Stimulated activated CD8-positive, alpha-beta memory T cell treated with anti-CD3 and anti-CD28 coated beads, Interleukin-15, amount 100 ng/mL, for 24 hours (primary cell): Measurements from ENCODE around the gene COL20A1.
"Not testable (repeated sequence)": the region's sequence is repeated elsewhere in the genome, so short reads cannot be mapped to it uniquely, and the experiment has no call there.

Experiments used
- DNase-seq: peaks from one replicate; pipeline ENCODE4 v3.0.0-alpha.2; 2020; ENCODE audit warnings: low read depth

Gene COL20A1

DNA sequence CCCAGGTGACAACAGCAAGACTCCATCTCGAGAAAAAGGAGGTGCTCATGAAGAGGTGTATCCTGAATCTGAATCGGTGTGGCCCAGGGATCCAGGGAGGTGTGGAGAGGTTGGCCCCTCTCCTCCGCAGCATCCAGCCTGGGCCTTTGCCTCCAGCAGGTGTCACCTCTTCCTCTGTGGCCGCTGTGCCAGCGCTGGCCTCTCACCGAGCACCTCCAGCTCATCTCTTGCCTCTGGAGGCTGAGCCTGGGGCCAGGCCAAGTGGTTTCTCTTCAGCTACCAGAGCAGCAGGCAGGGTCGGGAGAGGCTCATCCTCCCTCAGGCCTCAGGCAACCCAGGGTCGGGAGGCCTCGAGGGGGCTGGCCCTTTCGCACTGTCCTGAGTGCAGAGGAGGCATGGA, 1.2 kb upstream of the COL20A1 start:
- DNase-seq = no peak

DNA sequence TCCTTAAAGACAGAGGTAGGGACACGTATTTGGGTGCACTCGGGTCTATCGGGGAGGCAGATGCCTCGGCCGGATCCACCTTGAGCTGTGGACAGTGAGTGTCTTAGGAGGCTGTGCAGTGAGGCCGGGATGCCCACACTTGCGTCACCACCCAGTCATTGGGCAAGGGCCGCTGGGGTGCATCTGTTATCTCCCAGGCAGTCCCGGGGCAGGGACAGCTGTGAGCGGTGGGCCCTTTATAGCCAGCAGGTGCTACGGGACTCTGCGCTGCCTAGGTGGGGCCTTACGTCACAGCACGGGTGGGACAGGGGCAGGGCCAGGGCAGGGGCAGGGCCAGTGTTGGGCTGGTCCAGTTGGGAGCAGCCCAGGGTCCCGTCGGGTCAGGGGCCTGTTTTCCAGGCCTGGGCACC, 689 bp upstream of the COL20A1 start:
- no peak for DNase-seq

DNA sequence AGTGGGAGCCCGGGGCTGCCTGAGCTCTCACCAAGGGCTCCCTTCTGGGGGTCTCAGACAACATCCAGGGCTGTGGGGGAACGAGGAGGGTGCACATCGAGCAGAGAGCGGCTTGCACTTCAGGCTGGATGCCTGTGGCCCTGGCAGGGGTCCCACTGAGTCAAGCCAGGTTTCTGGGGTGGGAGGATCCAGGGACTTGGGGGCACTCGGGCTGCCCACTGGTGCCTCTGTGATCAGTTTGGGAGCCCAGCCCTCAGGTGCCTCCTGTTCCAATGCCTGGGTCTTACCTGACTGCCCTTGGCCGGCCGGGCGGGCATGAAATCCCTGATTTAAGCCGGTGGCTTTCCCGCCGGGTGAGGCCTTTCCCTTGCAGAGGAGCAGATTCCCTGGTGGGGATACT, 470 bp downstream of the COL20A1 start:
- DNase-seq = no peak

DNA sequence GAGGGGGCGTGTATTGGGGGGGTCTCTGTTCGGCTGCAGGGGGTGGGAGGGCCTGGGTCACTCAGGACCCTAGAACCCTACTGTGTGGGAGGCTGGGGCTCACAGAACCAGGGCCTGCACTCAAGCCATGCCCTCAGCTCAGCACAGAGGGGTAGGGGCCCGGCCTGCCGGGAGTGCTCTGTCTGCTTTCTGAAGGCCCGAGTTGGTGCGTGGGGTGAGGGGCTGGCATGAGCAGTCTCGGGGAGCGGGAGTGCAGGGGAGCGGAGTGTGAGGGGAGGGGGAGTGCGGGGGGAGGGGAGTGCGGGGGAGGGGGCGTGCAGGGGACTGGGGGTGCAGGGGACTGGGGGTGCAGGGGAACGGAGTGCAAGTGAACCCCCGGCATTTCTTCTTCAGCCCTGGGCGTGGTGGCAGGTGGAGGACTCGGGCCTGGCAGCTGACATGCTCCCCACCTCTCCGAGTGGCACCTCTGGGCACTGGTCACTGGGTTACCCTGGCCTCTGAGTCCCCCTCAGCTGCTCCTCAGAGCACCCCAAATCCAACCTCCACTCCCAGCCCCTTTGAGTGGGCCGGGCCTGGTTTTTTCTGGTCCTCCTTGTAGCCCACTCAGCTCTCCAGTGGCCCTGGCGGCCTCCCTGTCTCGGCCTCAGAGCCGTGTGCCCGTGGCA, 1.0 kb downstream of the COL20A1 start:
- no peak for DNase-seq

DNA sequence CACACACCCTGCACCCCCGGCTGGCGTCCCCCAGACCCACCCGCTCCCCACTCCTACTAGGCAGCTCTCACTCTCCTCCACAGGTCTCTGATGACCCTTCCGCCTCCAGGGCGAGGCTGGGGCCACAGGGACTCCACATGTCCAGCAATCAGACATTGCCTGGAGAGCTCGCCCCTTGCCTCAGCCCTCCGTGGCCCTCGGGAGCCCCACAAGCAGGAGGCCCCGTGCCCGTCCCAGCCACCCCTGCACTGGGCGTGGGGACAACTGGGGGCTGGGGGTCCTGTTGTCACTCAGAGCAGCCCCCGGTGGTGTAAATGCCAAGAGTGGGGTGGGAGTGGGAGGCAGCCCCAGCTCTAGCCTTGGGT, 1.5 kb downstream of the COL20A1 start:
- no peak for DNase-seq

DNA sequence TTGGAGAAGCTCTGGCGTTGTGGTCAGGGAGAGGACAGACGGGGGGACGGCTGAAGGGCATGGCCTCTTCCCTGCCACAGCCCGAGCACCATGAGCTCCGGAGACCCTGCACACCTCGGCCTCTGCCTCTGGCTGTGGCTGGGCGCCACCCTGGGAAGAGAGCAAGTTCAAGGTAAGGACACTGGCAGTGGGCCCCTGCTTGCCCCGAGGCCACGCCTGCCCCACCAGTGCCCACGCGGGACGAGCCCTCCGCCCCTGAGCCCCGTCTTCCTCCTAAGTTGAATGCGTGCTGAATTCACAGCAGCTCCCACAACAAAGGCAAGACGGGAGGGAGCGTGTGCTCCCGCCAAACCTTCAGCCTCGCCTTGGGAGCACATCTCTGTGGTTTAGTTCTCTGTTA, 2.0 kb downstream of the COL20A1 start:
- DNase-seq = no peak

DNA sequence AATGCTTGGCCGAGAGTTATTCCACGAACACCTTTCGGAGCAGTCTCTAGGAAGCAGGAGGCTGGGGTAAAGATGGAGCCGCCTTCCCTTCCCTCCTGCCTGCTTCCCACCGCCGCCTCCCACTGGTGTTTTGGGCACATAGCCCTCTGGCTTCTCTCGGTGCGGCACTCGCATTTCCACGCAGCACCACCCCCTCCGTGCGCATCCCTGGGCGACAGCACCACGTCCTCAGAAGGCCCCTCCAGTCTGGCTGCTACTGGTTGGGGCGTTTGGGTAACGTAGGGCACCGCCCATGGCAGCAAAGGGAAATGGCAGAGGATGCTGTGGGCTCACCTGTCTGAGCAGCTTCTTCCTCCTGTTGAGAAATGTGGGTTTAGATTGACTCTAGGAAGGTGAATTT, 2.4 kb downstream of the COL20A1 start:
- no peak for DNase-seq

DNA sequence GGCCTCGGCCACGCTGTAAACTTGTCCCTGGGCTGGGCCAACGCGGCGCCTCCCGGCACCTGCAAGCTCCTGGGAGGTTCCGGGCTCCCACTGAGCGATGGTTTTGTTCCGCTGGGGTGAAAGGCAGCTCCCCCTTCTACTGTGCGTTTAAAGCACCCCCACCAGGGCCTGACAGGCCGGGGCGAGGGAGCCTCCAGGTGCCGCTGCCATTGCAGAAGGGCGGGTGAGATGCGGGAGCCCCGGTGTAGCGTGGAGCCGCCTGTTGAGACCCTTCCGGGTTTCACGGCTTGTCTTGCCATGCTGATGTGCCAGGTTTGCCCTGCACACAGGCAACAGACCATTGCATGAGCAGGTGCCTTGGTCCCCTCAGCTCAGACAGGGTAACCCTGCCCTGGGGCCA, 2.9 kb downstream of the COL20A1 start:
- DNase-seq = no peak

DNA sequence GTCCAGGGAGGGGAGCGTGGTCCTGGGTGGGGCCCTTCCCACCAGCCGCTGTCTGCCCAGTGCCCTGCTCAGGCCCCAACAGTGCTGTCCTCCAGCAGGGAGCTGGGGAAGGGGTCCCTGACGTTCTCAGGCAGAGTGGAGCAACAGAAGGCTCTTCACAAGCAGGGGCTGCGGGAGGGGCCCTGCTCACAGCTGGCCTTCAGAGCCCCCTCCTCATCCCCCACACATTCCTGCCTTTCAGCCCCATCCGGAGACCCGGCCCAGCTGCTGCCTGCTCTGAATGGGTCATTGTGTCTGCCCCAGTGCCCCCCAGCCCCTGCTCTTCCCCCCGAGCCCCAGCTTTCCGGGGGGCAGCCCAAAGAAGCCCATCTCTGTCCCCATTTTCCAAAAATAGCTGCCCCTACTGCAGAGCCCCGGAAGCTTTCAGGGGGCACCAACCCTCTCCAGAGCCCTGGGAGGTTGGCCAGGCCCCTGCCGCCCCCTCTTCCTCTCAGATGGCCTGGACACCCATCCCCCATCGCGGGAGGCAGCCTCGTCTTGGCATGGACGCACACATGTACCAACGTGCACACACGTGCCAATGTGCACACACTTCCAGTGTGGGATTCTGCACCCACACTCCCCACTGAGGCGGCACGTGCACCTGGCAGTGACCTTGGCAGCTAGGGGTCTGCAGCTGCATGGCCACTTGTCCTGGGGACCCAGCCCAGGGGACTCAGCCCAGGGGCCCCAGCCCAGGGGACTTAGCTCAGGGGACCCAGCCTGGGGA, 3.7 kb downstream of the COL20A1 start:
- DNase-seq = no peak

DNA sequence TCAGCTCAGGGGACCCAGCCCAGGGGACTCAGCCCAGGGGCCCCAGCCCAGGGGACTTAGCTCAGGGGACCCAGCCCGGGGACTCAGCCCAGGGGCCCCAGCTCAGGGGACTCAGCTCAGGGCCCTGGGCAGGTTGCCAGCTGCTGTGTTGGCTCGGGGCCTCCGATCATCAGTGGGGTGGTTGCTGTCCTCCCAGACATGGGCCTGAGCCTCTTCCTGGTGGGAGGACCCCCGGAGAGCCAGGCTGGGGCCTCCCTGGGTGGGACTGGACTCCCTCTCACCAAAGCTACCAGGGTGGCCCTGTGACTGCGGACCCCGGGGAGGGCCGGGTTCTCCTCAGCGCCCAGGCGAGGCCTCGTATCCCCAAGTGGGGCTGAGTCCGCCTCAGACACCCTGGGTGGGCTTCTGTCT, 4.4 kb downstream of the COL20A1 start:
- no peak for DNase-seq

DNA sequence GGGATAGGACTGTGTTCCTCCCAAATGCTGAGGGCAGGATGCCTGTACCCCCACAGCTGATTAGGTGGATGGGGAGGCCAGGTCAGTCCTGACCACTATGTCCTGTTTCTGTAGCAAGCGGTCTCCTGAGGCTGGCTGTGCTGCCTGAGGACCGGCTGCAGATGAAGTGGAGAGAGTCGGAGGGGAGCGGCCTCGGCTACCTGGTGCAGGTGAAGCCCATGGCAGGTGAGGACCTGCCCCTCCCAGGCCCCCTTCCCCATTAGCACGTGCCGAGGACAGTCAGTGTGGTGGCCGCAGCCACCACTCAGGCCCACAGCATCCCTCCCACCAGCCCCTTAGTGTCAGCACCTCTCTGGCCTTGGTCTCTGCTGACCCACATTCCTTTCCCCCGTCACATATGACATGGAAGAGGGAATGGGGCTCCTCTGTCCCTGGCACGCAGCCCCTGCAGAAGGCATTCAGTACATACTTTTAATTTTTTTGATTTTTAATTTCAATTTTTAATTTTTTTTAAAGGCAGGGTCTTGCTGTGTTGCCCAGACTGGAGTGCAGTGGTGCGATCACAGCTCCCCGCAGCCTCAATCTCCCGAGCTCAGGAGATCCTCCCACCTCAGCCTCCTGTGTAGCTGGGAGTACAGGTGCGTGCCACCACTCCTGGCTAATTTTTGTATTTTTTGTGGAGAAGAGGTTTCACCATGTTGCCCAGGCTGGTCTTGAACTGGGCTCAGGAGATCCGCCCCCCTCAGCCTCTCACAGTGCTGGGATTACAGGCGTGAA, 5.0 kb downstream of the COL20A1 start:
- no peak for DNase-seq

DNA sequence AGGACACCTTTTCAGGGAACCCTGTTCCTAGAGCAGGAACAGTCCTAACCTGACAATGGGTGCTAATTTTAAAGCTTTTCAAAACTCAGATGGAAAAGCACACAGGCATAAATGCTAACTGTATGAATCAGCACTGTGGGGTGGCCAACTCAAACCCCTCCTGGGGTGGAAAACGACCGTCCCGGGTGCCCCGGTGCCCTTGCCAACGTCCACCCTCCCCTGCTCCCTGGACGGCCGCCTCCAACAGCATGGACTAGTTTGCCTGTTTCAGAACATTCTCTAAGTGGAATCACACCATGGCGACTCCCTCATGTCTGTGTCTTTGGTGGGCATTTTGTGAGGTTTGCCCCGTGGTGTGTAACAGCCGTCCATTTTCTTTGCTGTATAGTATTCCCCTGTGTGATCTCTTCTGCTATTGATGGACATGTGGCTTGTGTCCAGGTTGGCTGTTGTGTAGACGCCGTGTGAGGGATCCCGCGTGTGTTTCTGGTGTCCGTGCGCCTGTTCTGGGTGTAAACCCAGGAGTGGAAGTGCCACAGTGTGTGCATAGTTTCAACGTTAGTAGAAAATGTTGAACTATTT, 5.8 kb downstream of the COL20A1 start:
- no peak for DNase-seq

DNA sequence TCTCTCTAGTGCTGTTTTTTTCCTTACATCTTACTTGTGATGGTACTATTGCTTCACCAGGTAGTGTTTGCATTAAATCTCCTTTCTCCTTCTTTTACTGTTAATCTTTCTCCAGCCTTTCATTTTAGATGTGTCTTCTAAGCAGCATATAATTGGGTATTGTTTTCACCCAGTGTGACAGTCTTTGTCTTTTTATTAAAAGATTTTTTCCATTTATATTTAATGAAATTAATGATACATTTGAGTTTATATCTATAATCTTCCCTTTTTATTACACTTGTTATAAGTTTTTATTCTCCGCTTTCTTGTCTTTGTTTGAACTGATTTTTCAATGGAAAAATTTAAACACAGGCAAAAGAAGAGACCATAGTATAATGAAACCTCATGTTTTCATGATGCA, 8.7 kb downstream of the COL20A1 start:
- DNase-seq = no peak

DNA sequence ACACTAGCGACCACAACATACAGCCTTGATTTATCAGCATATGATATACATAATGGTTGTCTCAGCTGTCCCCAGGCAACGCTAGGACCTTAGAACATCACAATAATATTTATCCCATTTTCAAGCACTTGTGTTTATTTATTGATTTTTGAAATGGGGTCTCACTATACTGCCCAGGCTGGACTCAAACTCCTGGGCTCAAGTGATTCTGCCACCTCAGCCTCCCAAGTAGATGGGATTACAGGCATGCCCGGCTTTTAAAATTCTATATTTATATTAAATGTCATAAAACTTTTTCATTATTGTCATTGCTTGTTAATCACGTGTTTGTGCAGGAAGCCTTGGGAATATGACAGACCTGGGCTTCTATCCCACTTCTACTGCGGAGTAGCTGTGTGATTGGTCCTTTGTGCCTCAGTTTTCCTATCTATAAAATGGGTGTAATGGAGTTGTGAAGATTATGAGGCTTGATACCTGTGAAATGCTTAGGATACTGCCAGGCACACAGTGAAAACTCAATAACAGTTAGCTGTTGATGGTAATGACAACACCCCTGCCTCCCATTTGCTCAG, 10.2 kb downstream of the COL20A1 start:
- DNase-seq = no peak

DNA sequence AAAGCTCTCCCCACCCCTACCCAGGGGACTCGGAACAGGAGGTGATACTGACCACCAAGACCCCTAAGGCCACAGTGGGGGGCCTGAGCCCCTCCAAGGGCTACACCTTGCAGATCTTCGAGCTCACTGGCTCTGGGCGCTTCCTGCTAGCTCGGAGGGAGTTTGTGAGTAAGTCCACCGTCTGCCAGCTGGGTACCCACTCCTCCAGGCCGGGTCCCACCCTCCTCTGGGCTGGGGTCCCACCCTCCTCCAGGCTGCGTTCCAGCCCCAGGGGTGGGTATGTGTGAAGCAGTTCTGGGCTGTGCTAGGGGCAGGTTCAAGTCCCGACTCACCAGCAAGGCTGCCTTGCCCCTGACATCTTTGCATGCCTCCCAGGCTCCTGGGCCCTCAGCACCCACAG, 12.4 kb downstream of the COL20A1 start:
- no peak for DNase-seq

DNA sequence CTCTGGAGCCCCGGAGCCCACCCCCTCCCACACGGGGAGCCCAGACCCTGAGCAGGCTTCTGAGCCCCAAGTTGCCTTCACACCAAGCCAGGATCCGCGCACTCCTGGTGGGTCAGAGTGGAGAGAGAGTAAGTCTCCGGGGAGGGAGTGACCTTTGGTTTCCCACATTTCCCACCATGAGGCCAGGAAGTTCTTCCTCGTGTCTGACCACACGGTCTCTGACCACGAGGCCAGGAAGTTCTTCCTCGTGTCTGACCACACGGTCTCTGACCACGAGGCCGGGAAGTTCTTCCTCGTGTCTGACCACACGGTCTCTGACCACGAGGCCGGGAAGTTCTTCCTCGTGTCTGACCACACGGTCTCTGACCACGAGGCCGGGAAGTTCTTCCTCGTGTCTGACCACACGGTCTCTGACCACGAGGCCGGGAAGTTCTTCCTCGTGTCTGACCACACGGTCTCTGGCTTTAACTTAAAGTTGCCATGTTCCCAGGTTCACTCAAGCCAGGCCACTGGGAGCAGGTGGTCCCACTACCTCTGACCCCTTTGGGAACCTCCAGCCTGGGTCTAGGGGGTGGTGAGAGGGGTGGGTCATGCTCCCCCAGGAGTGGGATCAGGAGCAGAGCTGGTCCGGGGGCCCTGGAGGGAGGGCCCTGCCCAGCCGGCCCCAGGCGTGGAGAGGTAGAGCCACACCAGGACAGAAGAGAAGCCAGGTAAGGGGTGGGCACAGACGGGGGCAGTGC, 13.1 kb downstream of the COL20A1 start:
- DNase-seq = not testable (repeated sequence)

DNA sequence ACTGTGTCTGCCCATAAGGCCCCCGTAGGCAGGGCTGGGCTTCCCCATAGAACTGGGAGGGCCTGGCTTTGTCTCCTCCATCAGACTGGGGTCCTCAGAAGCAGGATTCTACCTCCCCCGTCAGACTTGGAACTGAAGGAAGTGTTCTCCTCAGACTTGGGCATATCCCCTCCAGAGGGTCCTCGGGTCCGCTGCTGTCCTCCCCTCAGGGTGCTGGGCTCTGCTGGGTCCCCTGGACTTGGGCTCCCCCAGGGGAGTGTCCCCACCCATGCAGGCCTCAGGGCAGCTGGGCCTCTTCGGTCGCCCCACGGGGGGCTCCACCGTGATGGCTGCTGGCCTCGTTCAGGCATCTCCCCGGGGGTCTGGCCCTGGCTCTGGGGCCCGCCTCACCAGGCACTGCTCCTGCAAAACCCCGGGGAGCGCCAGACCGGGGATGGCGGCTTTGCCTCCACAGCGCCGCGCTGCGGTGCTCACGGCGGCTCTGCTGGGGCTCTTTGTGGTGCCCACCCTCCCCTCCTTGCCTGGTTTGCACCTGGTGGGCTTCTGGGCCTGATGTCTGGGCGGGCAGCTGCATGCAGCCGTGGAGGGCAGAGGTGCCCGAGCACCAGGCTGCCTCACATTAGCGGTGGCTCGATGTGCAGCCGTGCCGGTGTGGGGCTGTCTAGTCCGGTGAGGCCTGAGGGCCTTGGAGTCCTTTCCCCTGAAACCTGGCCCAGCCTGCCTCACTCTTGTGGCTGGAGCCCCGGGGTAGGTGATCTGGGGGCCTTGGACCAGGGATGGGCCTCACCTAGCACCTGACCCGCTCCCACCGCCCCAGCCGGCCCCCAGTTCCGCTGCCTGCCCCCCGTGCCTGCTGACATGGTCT, 13.9 kb downstream of the COL20A1 start:
- DNase-seq = no peak

DNA sequence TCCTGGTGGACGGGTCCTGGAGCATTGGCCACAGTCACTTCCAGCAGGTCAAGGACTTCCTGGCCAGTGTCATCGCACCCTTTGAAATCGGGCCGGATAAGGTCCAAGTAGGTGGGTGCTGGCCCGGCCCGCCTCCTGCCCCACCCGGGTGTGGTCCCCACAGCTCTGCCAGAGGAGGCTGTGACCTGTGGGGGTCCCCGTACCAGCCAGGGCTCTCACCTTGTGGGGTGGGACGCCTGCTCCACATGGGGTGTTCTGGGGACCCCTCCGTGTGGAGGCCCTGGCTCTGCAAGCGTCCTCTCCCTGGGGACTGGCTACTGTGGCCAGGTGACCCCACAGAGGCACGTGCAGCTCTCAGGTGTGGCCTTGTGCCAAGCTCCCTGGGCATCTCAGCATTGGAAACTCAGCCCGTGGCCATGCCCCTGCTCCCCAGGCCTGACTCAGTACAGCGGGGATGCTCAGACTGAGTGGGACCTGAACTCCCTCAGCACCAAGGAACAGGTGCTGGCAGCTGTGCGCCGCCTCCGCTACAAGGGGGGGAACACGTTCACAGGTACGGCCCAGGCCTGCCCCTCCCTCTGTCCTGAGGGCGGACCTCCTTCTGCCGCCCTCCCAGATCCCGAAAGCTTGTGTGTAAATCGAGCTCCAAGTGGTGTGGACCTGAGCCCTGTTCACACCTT, 14.7 kb downstream of the COL20A1 start:
- no peak for DNase-seq

DNA sequence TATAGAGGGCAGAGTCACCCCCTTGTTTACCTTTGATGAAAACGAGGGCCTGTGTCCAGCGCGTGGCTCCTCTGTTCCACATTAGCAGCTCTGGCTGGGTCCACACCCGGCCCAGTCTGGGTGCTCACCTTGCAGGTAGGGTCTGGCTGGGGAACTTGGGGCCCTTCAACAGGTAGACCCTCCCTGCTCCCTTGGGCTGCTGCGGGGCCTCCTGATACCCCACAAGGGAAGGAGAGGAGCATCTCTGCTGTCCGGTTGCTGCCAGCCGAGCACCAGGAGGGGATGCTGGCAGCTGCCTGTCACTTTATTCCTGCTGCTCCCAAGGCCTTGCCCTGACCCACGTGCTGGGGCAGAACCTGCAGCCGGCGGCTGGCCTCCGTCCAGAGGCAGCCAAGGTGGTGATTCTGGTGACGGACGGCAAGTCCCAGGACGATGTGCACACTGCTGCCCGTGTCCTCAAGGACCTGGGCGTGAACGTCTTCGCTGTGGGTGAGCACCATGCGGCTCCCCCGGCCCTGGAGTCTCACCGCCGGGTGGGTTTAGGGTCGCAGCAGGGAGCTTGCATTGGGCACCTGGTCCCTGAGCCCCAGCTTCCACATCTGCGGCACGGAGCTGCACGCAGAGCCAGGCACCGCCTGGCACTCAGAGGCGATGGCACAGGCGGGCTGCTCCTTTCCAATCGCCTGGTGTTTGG, 15.4 kb downstream of the COL20A1 start:
- no peak for DNase-seq
